Upper lobe of left lung (tissue), 4 donors: ENCODE results near the gene JARID2.

Source experiments
- CTCF ChIP-seq, 6 experiments: fragments of 450-650 bp in 4 of 6; fragments of 200-600 bp in 2 of 6; sonication (generic) in 2 of 6; IDR thresholded peaks; one replicate each; pipeline ENCODE4 v1.5.1; 2016 to 2019; ENCODE audit warnings: antibody characterized with exemption in 6 of 6
- POLR2A ChIP-seq, 4 donors: fragments of 450-650 bp; IDR thresholded peaks; one replicate each; pipeline ENCODE4 v1.5.1; 2016 to 2017; ENCODE audit warnings: antibody characterized with exemption in 4 of 4, mild to moderate bottlenecking in 2 of 4
- POLR2AphosphoS5 ChIP-seq, 2 donors: sonication (generic); formaldehyde crosslinking; IDR thresholded peaks; one replicate each; pipeline ENCODE4 v1.5.1; 2017; ENCODE audit warnings: antibody characterized with exemption in 2 of 2

- TF ChIP-seq CTCF (IDR thresholded peaks at IDR 0.05): no peak
- no peak for TF ChIP-seq POLR2A (IDR thresholded peaks at IDR 0.05)
- TF ChIP-seq POLR2AphosphoS5 (IDR thresholded peaks at IDR 0.05): no peak
These were observed 164.9 kb downstream of the JARID2 start for GRCh38 chr6:15410752-15411151.
